Small intestine (tissue), 7 donors: ENCODE results near the gene PLGLB2. TPM values are rescaled to one million over a fixed set of nuclear protein-coding genes. Genes with fewer than 3 reads are reported as not detected.
"Not testable (repeated sequence)": the region's sequence is repeated elsewhere in the genome, so short reads cannot be mapped to it uniquely, and the experiment has no call there.

Experiments
- DNase-seq, 2 donors: peaks; one replicate each; pipeline versions ENCODE4 v3.0.0 to v3.0.0-alpha.2; 2013
- FAIRE-seq: peaks from 2 replicates; lab custom pipeline; 2012; peaks lifted over from hg19 to GRCh38; lab: Jason Lieb, UNC
- H3K27ac ChIP-seq, 3 donors: one replicate each; pipeline ENCODE4 v1.5.1; 2013; ENCODE audit warnings: low read length in 2 of 3, mild to moderate bottlenecking in 2 of 3, control low read depth in 1 of 3, inconsistent platforms in 1 of 3, low read depth in 1 of 3, moderate library complexity in 1 of 3
- H3K27me3 ChIP-seq, 3 donors: one replicate each; pipeline ENCODE4 v1.6.1; 2013; ENCODE audit warnings: low read length in 3 of 3, inconsistent platforms in 1 of 3; ENCODE audit not compliant: control insufficient read depth in 3 of 3, insufficient read depth in 3 of 3
- H3K36me3 ChIP-seq, 3 donors: one replicate each; pipeline ENCODE4 v1.6.1; 2013; ENCODE audit warnings: low read length in 3 of 3, inconsistent platforms in 1 of 3, low read depth in 1 of 3, mild to moderate bottlenecking in 1 of 3, moderate library complexity in 1 of 3; ENCODE audit not compliant: control insufficient read depth in 3 of 3, insufficient read depth in 2 of 3
- H3K4me1 ChIP-seq, 3 donors: one replicate each; pipeline ENCODE4 v1.6.1; 2013; ENCODE audit warnings: low read length in 2 of 3, inconsistent platforms in 1 of 3, low read depth in 1 of 3, mild to moderate bottlenecking in 1 of 3, moderate library complexity in 1 of 3; ENCODE audit not compliant: control insufficient read depth in 3 of 3, insufficient read depth in 2 of 3
- H3K4me3 ChIP-seq, 3 donors: one replicate each; pipeline ENCODE4 v1.5.1; 2013; ENCODE audit warnings: low read length in 3 of 3, control low read depth in 1 of 3, inconsistent platforms in 1 of 3, low read depth in 1 of 3, mild to moderate bottlenecking in 1 of 3, moderate library complexity in 1 of 3
- H3K9me3 ChIP-seq, 2 donors: one replicate each; pipeline ENCODE4 v1.6.1; 2013; ENCODE audit warnings: low read depth in 1 of 2, low read length in 1 of 2; ENCODE audit not compliant: control insufficient read depth in 2 of 2, insufficient read depth in 1 of 2
- WGBS, 3 donors: extraction: QIAGEN DNeasy Blood & Tissue Kit; methylation state at CpG; one replicate each; pipeline ENCODE4 v1.1.7; 2013; 5-methylcytosine and 5-hydroxymethylcytosine counted together
- polyA plus RNA-seq, 4 donors: library from polyadenylated mRNA; stranded (reverse) in 3 of 4; unstranded in 1 of 4; fragments of 200-250 nt in 3 of 4; fragments of 120-200 nt in 1 of 4; gene quantifications; one replicate each; pipeline versions ENCODE4 v1.2.1 to v1.2.3, GENCODE V29; 2013
- donor health status: healthy with polysubstance abuse.
- donor health status: control.
- donor health status: control.
- donor health status: Bipolar disorder and iron deficiency.
- donor health status: healthy.

PLGLB2 gene
- polyA plus RNA-seq, 4 donors = 1.1 to 4.0 (median 1.8) TPM; not detected in 1

DNA sequence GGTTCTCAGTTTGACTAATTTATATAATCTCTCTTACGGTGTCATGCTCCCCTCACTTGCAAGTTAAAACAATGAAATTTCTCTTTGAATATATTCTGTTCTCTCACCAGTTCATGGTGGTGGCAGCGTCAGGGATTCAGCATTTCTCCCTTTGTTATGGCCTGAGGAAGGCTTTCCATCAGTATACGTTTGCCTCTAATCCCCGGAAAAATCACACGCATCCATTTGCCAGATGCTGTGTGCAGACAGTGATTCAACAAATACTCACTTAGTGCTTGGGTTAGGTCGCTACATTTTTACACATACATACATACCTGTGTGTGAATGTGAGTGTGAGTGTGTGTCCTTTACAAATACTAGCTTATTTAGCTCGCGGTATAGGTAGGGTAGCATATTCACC lies 637 bp downstream of the PLGLB2 start:
- H3K27me3 ChIP-seq, FAIRE-seq, H3K36me3 ChIP-seq, DNase-seq, H3K4me3 ChIP-seq, H3K27ac ChIP-seq, H3K9me3 ChIP-seq, H3K4me1 ChIP-seq: not testable (repeated sequence)
- WGBS, 3 donors = 81 to 100% (median 90%) methylated on average over 2 of the region's 8 CpGs

DNA sequence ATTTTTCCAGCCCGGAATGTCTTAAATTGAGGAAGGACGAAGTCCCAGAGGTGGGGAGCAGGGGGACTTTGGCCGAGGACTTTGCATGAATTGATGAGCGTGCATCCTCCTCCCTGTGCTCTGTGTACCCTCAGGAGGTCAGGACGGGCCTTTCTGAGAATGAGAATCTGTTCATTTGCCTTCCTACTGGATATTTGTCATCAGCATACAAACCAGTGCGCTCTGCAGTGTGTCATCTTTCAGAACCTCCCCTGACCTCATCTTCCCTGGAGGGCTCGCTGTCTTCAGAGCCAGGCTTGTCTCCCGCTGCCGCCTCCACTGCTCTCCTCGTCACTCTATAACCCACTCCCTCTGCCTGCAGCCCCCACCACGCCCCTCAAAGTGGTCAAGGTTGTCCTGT lies 2.7 kb downstream of the PLGLB2 start:
- not testable (repeated sequence) for H3K9me3 ChIP-seq, H3K4me3 ChIP-seq, H3K4me1 ChIP-seq, H3K27ac ChIP-seq, H3K36me3 ChIP-seq, H3K27me3 ChIP-seq, FAIRE-seq, DNase-seq
- WGBS, 3 donors = 83 to 96% (median 87%) methylated on average over 3 to 6 of the region's 11 CpGs

DNA sequence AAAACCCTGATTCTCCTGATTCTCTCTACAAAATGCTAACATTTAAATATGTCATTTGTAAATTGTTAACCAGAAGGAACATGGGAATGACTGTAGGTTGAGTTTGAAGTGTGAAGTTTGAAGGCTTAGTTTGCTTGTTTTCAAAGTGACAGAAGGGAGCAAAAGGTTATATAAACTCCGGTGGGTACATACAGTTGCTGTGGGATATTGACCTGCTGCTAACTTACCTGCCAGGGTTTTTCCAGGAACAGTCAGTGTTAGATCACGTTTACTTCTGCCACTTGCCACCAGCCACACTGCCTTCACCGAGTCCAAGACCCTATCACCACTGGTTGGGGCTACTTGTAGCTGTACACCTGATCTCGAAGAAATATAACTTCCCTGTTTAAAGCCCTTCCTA lies 6.9 kb downstream of the PLGLB2 start:
- not testable (repeated sequence) for FAIRE-seq
- WGBS, 3 donors = 35 to 55% (median 36%) methylated on average over 2 to 3 of the region's 4 CpGs

More for the DNA sequence above, 6.9 kb downstream of the PLGLB2 start:
- not testable (repeated sequence) for H3K9me3 ChIP-seq, H3K36me3 ChIP-seq, H3K27me3 ChIP-seq, H3K4me1 ChIP-seq, H3K4me3 ChIP-seq, H3K27ac ChIP-seq, DNase-seq

Other genes starting within 250 kb of the PLGLB2 start
- gene RGPD2, start 77.7 kb downstream of the PLGLB2 start, polyA plus RNA-seq = 1 to 10 TPM; 1.2 to 5.8 (median 3.0) TPM